Adrenal gland (tissue), 12 donors: ENCODE data around the gene STK39. TPM values are rescaled to one million over a fixed set of nuclear protein-coding genes. Genes with fewer than 3 reads are reported as not detected.

ENCODE experiments used
- DNase-seq, 7 donors: peaks; one replicate each; pipeline ENCODE4 v3.0.0-alpha.2; 2019 to 2020
- H3K27ac ChIP-seq, 5 donors: fragments of 200-600 bp; sonication (generic) in 4 of 5; 1 replicate in 3 of 5; 2 replicates in 2 of 5; pipeline versions ENCODE4 v1.5.1 to v1.8.0; 2016 to 2020; ENCODE audit warnings: mild to moderate bottlenecking in 1 of 5
- H3K27me3 ChIP-seq: fragments of 200-600 bp; 2 replicates; pipeline ENCODE4 v1.8.0; 2021
- H3K36me3 ChIP-seq, 2 donors: fragments of 200-600 bp; replicated peaks in 1 of 2; 1 replicate in 1 of 2; 2 replicates in 1 of 2; pipeline versions ENCODE4 v1.5.1 to v1.8.0; 2018 to 2022
- H3K4me1 ChIP-seq, 2 donors: fragments of 200-600 bp; replicated peaks in 1 of 2; 1 replicate in 1 of 2; 2 replicates in 1 of 2; pipeline versions ENCODE4 v1.5.1 to v1.8.0; 2018 to 2021
- H3K4me3 ChIP-seq, 4 donors: fragments of 200-600 bp; sonication (generic) in 3 of 4; one replicate each; pipeline ENCODE4 v1.5.1; 2016 to 2018
- H3K9me3 ChIP-seq, 3 donors: fragments of 200-600 bp; sonication (generic) in 1 of 3; replicated peaks in 1 of 3; 1 replicate in 2 of 3; 2 replicates in 1 of 3; pipeline versions ENCODE4 v1.5.1 to v1.8.0; 2016 to 2021
- POLR2A ChIP-seq, 2 donors: fragments of 450-650 bp; IDR thresholded peaks; one replicate each; pipeline ENCODE4 v1.6.1; 2017; ENCODE audit warnings: antibody characterized with exemption in 2 of 2, mild to moderate bottlenecking in 2 of 2, moderate library complexity in 1 of 2
- WGBS, 4 donors: extraction: QIAGEN DNeasy Blood & Tissue Kit in 2 of 4; methylation state at CpG; one replicate each; pipeline versions ENCODE4 v1.1.5 to v1.1.7; 2013 to 2017; 5-methylcytosine and 5-hydroxymethylcytosine counted together
- intact Hi-C, 2 donors: fragments of 100-400 bp; cut with DNase I; formaldehyde crosslinking; loops; one replicate each; pipeline versions ENCODE4 v1.14.1 to v1.15.0; 2022 to 2023
- polyA plus RNA-seq, 3 donors: library from polyadenylated mRNA; stranded (reverse); fragments of 200-250 nt in 2 of 3; fragments of 350-450 nt in 1 of 3; fragmentation: Illumina TruSeq in 1 of 3; extraction: RNeasy Lipid Tissue Mini Kit (QIAGEN cat#74804) in 1 of 3; gene quantifications; one replicate each; pipeline ENCODE4 v1.2.3, GENCODE V29; 2013 to 2014
- total RNA-seq, 9 donors: library from RNA; depleted of rRNA in 4 of 9; stranded (reverse); fragments of >200 nt in 4 of 9; fragments of 120-200 nt in 1 of 9; fragmentation: NEBNext Ultra II Directional in 1 of 9; extraction: Animal tissue kit (Norgen Biotek cat#: 25700) in 1 of 9; gene quantifications; one replicate each; pipeline versions ENCODE4 v1.1.0 to v1.2.4, GENCODE V29; 2013 to 2023
- TF ChIP-seq, protein P1 (sequence below), 6 experiments: fragments of 450-650 bp in 4 of 6; fragments of 200-600 bp in 2 of 6; sonication (generic) in 1 of 6; IDR thresholded peaks; 1 replicate in 5 of 6; 2 replicates in 1 of 6; pipeline versions ENCODE4 v1.5.1 to v1.8.0; 2016 to 2021; ENCODE audit warnings: antibody characterized with exemption in 6 of 6, mild to moderate bottlenecking in 2 of 6, moderate library complexity in 1 of 6
- donor health status: healthy with polysubstance abuse.
- donor health status: Bipolar disorder and iron deficiency.
- donor health status: DM: yes; HTN: yes; CAD: no.
- donor health status: DM: no; HTN: no; CAD: no.
- donor health status: DM: no; HTN: no; CAD: no.
- donor health status: DM: yes; HTN: yes; CAD: no.

Gene STK39
- total and polyA plus RNA-seq, 12 donors: 2.4 to 11.1 (median 5.8) TPM

DNA sequence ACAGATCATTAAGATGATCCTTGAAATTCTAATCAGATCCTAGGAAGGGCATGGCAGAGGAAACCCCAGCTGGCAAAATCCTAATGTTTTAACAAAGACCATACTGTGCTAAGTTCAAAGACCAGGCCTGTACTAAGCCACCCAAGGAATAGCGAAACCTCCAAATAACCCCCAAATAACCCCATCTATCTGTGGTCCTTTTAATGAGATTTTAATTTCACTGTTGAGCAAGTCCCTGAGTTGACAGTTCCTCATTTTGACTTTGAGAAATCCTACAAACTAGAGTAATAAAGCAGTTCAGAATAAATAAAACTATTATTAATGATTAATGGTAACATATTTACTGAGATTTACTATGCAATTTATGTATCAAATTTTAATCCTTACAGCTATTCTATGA is 259.8 kb downstream of the STK39 start:
- no peak overlapping the region for H3K4me3 ChIP-seq
- H3K4me1 ChIP-seq: no peaks in the 10 kb centered on the region
- H3K27ac ChIP-seq: no peak overlapping the region
- no peaks in the 10 kb centered on the region for H3K9me3 ChIP-seq
- TF ChIP-seq POLR2A (IDR thresholded peaks at IDR 0.05): no peak
- TF ChIP-seq, protein P1, sequence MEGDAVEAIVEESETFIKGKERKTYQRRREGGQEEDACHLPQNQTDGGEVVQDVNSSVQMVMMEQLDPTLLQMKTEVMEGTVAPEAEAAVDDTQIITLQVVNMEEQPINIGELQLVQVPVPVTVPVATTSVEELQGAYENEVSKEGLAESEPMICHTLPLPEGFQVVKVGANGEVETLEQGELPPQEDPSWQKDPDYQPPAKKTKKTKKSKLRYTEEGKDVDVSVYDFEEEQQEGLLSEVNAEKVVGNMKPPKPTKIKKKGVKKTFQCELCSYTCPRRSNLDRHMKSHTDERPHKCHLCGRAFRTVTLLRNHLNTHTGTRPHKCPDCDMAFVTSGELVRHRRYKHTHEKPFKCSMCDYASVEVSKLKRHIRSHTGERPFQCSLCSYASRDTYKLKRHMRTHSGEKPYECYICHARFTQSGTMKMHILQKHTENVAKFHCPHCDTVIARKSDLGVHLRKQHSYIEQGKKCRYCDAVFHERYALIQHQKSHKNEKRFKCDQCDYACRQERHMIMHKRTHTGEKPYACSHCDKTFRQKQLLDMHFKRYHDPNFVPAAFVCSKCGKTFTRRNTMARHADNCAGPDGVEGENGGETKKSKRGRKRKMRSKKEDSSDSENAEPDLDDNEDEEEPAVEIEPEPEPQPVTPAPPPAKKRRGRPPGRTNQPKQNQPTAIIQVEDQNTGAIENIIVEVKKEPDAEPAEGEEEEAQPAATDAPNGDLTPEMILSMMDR (IDR thresholded peaks at IDR 0.05): no peak
- no peak for DNase-seq
- H3K36me3 ChIP-seq: no peaks in the 10 kb centered on the region
- no peaks in the 10 kb centered on the region for H3K27me3 ChIP-seq
- intact Hi-C loops: no loop called here
- WGBS, 4 donors: 83 to 94% (median 89%) methylated on average over 1 of the region's 1 CpG

DNA sequence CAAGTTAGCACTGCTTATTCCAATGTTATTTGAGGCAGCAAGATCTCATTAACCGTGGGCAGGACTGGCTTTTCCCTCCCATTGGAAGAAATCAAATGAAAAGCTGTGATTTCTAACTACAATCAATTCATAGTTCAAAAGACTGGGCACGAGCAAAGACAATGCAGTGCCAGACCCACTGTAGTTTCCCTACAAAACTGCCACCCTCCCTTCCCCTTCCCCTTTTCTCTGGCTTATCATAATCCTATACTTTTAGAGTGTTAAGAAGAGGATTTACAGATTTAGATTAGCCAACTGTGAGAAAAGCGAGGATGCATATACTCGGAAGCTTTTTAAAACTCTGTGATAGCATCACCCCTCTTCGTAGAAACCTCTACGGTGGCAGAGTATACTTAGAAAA is 260.4 kb downstream of the STK39 start:
- TF ChIP-seq, protein P1 (IDR thresholded peaks at IDR 0.05): no peak
- no peak for TF ChIP-seq POLR2A (IDR thresholded peaks at IDR 0.05)
- 91 to 96% (median 95%) methylated on average over 6 of the region's 6 CpGs for WGBS, 4 donors
- intact Hi-C loops: no loop called here

DNA sequence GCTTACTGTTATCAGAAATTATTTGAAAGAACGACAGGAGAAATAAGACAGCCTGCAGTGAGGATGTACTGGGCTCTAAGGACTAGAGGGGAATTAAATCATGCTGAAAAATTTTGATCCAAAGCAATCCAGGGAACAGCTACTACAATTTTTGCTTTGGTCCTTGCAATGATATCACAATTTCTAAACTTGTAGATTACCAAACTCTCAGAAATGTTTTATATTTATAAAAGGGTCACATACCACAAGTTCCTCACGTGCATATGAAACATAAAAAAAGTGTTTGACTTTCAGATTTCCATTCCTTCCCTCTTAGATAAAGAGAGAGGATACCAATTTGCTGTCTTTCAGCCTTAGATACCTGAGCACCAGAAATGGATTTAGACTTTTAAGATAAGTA is 261.2 kb downstream of the STK39 start:
- intact Hi-C loops: no loop called here
- no peak overlapping the region for H3K4me3 ChIP-seq
- H3K27ac ChIP-seq: no peak overlapping the region
- no peaks in the 10 kb centered on the region for H3K27me3 ChIP-seq
- no peak for DNase-seq
- H3K4me1 ChIP-seq: no peaks in the 10 kb centered on the region
- TF ChIP-seq, protein P1 (IDR thresholded peaks at IDR 0.05): no peak
- no peak for TF ChIP-seq POLR2A (IDR thresholded peaks at IDR 0.05)
- H3K36me3 ChIP-seq: no peaks in the 10 kb centered on the region
- H3K9me3 ChIP-seq: no peaks in the 10 kb centered on the region
- WGBS, 4 donors: 74 to 84% (median 83%) methylated on average over 2 of the region's 2 CpGs

More for the DNA sequence above, 260.4 kb downstream of the STK39 start:
- Histone ChIP-seq H3K9me3 (no peaks in the 10 kb centered on the region), H3K27ac (no peak overlapping the region), H3K4me3 (no peak overlapping the region), H3K4me1 (no peaks in the 10 kb centered on the region), H3K27me3 (no peaks in the 10 kb centered on the region), H3K36me3 (no peaks in the 10 kb centered on the region)
- no peak for DNase-seq

DNA sequence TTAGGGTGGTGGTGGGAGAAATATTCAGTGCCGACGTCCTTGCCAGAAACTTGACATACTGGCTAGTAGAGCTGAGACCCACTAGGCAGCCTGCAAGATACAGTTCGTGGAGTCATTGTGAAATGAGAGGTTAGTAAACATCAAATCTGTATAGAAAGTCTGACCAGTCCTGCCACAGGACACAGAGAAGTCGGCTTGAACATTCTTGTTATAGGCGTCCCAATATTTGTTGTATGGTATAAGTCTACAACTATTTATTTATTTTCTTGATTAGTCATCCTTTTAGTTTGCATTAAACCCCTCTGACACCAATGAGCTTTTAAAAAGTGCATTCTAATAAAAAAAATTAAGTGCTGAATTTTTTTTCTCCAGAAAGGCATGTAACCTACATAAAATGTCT is 265.4 kb downstream of the STK39 start:
- H3K4me3 ChIP-seq: no peak overlapping the region
- DNase-seq: no peak
- no peaks in the 10 kb centered on the region for H3K4me1 ChIP-seq
- H3K9me3 ChIP-seq: no peaks in the 10 kb centered on the region
- H3K27ac ChIP-seq: no peak overlapping the region
- intact Hi-C loops: no loop called here
- no peaks in the 10 kb centered on the region for H3K27me3 ChIP-seq
- TF ChIP-seq, protein P1 (IDR thresholded peaks at IDR 0.05): no peak
- no peak for TF ChIP-seq POLR2A (IDR thresholded peaks at IDR 0.05)
- WGBS, 4 donors: 94 to 98% (median 96%) methylated on average over 5 of the region's 5 CpGs
- no peaks in the 10 kb centered on the region for H3K36me3 ChIP-seq
